Urinary bladder (tissue), 4 donors: ENCODE data around the gene ITIH3. TPM values are rescaled to one million over a fixed set of nuclear protein-coding genes. Genes with fewer than 3 reads are reported as not detected.

ENCODE experiments used
- DNase-seq: peaks from one replicate; pipeline ENCODE4 v3.0.0-alpha.2; 2015; ENCODE audit errors: extremely low spot score
- H3K27ac ChIP-seq: one replicate; pipeline ENCODE4 v1.5.1; 2013; ENCODE audit warnings: low read depth, mild to moderate bottlenecking, moderate library complexity
- H3K36me3 ChIP-seq: one replicate; pipeline ENCODE4 v1.6.1; 2013; ENCODE audit warnings: mild to moderate bottlenecking, moderate library complexity; ENCODE audit not compliant: insufficient read depth
- H3K4me1 ChIP-seq: one replicate; pipeline ENCODE4 v1.6.1; 2013; ENCODE audit warnings: mild to moderate bottlenecking, moderate library complexity; ENCODE audit not compliant: insufficient read depth
- H3K4me3 ChIP-seq: one replicate; pipeline ENCODE4 v1.5.1; 2013; ENCODE audit warnings: low read depth, low read length
- WGBS: extraction: QIAGEN DNeasy Blood & Tissue Kit; methylation state at CpG from one replicate; pipeline ENCODE4 v1.1.7; 2013; 5-methylcytosine and 5-hydroxymethylcytosine counted together
- polyA plus RNA-seq: library from polyadenylated mRNA; stranded (reverse); fragments of 200-250 nt; gene quantifications from one replicate; pipeline ENCODE4 v1.2.3, GENCODE V29; 2013
- total RNA-seq: library from RNA; depleted of rRNA; stranded (reverse); fragments of >200 nt; gene quantifications from one replicate; pipeline ENCODE4 v1.2.3, GENCODE V29; 2014
- donor health status: healthy with polysubstance abuse.
- donor health status: healthy.

Gene ITIH3
- 1.4 TPM for total RNA-seq
- 3.1 TPM for polyA plus RNA-seq

DNA sequence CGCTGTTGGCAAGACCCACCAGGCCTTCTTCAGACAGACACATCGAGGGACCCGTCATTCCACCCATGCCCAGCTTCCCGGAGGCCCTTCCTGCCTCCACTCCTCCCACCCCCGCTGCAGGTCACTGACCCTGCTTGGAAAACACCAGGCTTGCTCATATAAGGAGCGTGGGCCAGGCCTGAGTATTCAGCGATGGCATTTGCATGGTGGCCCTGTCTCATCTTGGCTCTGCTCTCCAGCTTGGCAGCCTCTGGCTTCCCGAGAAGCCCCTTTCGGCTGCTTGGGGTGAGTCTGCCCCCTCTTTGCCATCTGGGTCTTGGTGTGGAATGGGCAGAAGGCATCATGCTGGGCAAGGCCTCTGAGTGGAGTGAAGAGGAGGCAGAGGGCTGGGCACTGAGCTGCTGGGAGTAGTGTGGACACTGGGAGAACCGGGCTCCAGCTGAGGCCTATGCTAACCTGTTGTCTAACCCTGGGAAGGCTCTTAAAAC is at the start of gene ITIH3:
ITIH3 (plus strand) TSS at position 185 of the 488 bp plus-strand sequence; CDS start at position 193, 8 bp downstream.
- no peak for DNase-seq
- H3K27ac ChIP-seq, result no peak within 1 kb of the TSS
- H3K36me3 ChIP-seq, result no peaks in the 10 kb centered on the region
- 77% methylated on average over 10 of the region's 10 CpGs for WGBS
- H3K4me1 ChIP-seq, result no peaks in the 10 kb centered on the region
- H3K4me3 ChIP-seq, result no peak within 1 kb of the TSS

DNA sequence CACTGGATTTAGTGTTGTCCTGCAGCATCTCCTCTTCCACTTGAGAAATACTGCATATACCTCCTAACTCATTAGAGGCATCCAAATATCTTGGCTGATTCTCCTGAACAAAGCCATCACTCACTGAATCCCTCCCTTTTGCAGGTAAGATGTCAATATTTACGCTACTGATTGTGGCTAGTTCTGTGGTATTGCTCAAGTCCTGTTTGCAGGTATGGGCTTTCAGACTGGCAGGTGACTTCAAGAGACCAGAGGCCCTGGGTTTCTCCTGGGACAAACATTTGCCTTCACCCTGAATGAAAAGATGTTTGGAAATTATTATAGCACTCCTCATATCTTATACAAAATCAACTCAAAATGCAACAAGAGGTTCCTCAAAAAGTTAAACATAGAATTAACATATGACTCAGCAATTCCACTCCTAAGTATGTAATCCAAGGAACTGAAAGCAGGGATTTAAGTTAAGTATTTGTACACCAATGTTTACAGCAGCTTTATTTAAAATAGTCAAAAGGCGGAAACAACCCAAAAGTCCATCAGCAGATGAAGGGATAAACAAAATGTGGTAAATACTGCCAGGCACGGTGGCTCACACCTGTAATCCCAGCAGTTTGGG is 42.4 kb upstream of the ITIH3 start:
- H3K27ac ChIP-seq, result no peak overlapping the region
- no peak overlapping the region for H3K4me3 ChIP-seq
- WGBS, result 84% methylated on average over 3 of the region's 3 CpGs
- H3K36me3 ChIP-seq, result peaks cover 4% of the 10 kb centered on the region
- no peak for DNase-seq
- no peaks in the 10 kb centered on the region for H3K4me1 ChIP-seq

- DNase-seq, result no peak
- H3K4me1 ChIP-seq, result no peaks in the 10 kb centered on the region
- WGBS, result 93% methylated on average over 4 of the region's 4 CpGs
- no peak overlapping the region for H3K27ac ChIP-seq
- H3K36me3 ChIP-seq, result peaks cover 4% of the 10 kb centered on the region
- no peak overlapping the region for H3K4me3 ChIP-seq
Observed at GRCh38 chr3:52754373-52754772, 40.2 kb upstream of the ITIH3 start.

- Histone ChIP-seq H3K4me1 (no peaks in the 10 kb centered on the region), H3K27ac (no peak overlapping the region), H3K4me3 (no peak overlapping the region), H3K36me3 (peaks cover 4% of the 10 kb centered on the region)
- 95% methylated on average over 1 of the region's 1 CpG for WGBS
- DNase-seq, result no peak
Observed at GRCh38 chr3:52756141-52756540, 38.5 kb upstream of the ITIH3 start.

DNA sequence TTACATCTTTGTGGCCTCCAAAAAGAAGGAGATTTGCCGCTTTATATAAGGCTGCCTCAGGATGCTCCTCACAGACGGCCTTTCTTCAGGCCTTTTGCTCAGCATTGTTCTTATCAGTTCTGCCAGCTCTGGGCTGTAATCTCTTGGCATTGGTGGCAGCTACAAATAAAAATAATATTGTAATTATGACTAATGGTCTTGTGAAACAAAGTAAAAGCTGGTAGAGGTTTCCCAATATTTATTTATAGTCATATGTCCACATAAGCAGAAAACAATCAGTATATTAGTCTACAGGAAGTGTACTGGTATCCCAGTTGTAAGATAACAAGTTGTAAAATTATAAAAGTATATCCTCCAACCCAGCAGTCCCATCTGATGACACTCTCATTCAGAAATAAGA is 31.1 kb upstream of the ITIH3 start:
- no peak for DNase-seq
- Histone ChIP-seq H3K4me3 (no peak overlapping the region), H3K27ac (no peak overlapping the region), H3K4me1 (no peaks in the 10 kb centered on the region), H3K36me3 (no peaks in the 10 kb centered on the region)
- 88% methylated on average over 2 of the region's 2 CpGs for WGBS

DNA sequence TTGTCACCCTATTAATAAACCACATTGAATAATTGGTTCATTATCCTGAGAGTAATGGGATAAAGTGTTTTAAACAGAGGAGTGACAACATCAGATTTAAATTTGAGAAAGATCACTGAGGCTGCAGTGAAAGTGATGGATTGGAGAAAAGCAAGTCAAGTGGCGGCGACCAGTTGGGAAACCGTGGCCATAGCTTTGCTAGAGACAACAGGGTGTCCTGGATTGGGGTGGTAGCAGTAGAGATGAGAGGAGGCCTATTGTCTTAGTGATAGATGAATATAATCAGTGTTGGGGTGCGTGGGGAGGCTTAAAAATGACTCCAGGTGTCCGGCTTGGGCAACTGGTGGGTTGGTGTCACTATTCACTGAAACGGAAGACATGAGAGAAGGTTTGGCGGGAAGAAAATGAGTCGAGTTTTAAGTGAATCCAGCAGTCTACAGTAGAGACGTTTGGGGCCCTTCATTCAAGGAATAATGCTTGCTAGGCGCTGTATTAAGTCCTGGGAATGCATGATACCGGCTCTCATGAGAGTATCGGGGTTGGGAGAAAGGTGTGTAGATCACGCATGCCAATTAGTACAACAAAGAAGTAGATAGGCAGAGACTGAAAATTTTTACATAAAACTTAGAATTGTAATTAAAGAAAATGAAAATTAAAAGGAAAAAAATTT is 24.7 kb upstream of the ITIH3 start:
- Histone ChIP-seq H3K27ac (no peak overlapping the region), H3K36me3 (no peaks in the 10 kb centered on the region), H3K4me3 (peak overlapping the region; percentile 83), H3K4me1 (peaks cover 2% of the 10 kb centered on the region)
- WGBS, result 16% methylated on average over 13 of the region's 13 CpGs
- DNase-seq, result no peak

DNA sequence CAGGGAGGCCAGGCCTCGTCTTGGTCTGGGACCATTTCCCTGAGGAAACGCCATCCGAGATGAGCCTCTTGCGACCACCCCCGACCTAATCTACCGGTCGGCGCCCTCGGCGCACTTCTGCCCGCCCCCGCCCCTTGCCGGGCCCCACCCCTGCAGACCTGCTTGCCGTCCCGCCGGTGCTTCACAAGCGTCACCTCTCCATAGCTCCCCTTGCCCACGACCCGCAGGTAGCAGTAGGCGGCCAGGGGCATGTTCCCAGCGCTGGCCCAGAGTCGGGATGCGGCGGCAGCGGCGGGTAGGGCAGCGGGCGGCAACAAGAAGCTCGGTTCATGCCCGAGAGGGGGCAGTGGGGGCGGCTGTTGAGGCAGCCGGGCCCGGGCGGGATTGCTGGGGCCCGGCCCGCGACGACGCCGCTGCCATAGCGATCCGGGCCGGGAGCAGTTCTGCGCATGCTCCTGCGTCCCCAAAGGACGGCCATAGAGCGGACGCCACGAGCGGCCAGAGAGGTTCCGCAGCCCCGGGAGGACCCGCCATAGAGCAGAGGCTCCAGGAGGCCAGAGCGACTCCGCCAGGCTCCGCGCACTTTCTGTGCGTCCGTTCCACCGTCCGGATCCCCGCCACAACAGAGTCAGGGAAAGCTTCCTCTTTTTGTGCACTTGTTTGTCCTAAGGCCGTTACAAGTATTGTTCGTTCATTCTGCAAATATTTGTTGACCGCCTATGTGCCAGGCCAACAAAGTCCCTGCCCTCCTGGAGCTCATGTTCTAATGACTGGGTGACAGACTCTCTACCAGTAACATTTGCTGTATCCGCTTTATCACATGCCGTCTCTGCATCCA is 23.9 kb upstream of the ITIH3 start, which contains the start of gene NEK4:
NEK4 (minus strand) TSS at position 445 of the 838 bp plus-strand sequence; CDS start at position 251, 194 bp downstream.
- no peak within 1 kb of the TSS for H3K27ac ChIP-seq
- under 1% methylated on average over 67 of the region's 67 CpGs for WGBS
- DNase-seq, result peak; percentile 73
- H3K4me3 ChIP-seq, result peak within 1 kb of the TSS; percentile 83
- no peaks in the 10 kb centered on the region for H3K36me3 ChIP-seq
- peaks cover 2% of the 10 kb centered on the region for H3K4me1 ChIP-seq

DNA sequence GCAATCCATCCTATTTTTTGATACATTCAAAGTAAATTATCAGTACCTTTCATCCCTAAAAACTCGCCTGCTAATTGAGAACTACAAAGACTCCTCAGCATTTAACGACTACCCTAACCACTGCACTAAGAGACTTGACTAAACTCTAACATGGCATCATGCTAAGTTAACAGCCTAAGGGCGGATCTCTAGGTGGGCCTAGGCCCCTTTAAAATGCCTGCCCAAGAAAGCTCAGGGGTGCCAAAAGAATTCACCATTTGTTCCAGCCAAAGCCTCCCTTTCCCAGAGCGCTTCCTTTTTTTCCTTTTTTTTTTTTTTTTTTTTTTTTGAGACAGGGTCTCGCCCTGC is 23.3 kb upstream of the ITIH3 start:
- no peaks in the 10 kb centered on the region for H3K36me3 ChIP-seq
- H3K4me3 ChIP-seq, result peak overlapping the region; percentile 83
- peaks cover 2% of the 10 kb centered on the region for H3K4me1 ChIP-seq
- H3K27ac ChIP-seq, result no peak overlapping the region
- no peak for DNase-seq
- WGBS, result 48% methylated on average over 5 of the region's 5 CpGs

- Histone ChIP-seq H3K27ac (no peak overlapping the region), H3K4me1 (peaks cover 2% of the 10 kb centered on the region), H3K36me3 (no peaks in the 10 kb centered on the region), H3K4me3 (no peak overlapping the region)
- 91% methylated on average over 10 of the region's 10 CpGs for WGBS
- DNase-seq, result no peak
Observed at GRCh38 chr3:52771702-52772101, 22.9 kb upstream of the ITIH3 start.

GRCh38 chr3:52773361-52774065 is 21.1 kb upstream of the ITIH3 start:
- 87% methylated on average over 13 of the region's 13 CpGs for WGBS
- H3K36me3 ChIP-seq, result no peaks in the 10 kb centered on the region
- no peak for DNase-seq
- peaks cover 2% of the 10 kb centered on the region for H3K4me1 ChIP-seq
- no peak overlapping the region for H3K27ac ChIP-seq
- H3K4me3 ChIP-seq, result no peak overlapping the region

GRCh38 chr3:52774066-52774713 is 20.4 kb upstream of the ITIH3 start:
- no peaks in the 10 kb centered on the region for H3K36me3 ChIP-seq
- H3K27ac ChIP-seq, result no peak overlapping the region
- no peak for DNase-seq
- H3K4me3 ChIP-seq, result no peak overlapping the region
- peaks cover 2% of the 10 kb centered on the region for H3K4me1 ChIP-seq
- 80% methylated on average over 8 of the region's 8 CpGs for WGBS

- DNase-seq, result no peak
- Histone ChIP-seq H3K27ac (no peak overlapping the region), H3K4me1 (no peaks in the 10 kb centered on the region), H3K4me3 (no peak overlapping the region), H3K36me3 (no peaks in the 10 kb centered on the region)
- 48% methylated on average over 6 of the region's 6 CpGs for WGBS
Observed at GRCh38 chr3:52774901-52775864, 19.4 kb upstream of the ITIH3 start.
